ENCODE data around the gene OSBPL10. TPM values are rescaled to one million over a fixed set of nuclear protein-coding genes. Genes with fewer than 3 reads are reported as not detected.

Gene OSBPL10
- total RNA-seq, 2 donors from 2014 or later = 4.2 to 8.2 TPM

GRCh38 chr3:31832551-31832950, 148.5 kb downstream of the OSBPL10 start:
- H3K4me1 ChIP-seq = no peaks in the 10 kb centered on the region
- H3K9me3 ChIP-seq = no peaks in the 10 kb centered on the region
- H3K27ac ChIP-seq = no peak overlapping the region
- TF ChIP-seq, protein P1, sequence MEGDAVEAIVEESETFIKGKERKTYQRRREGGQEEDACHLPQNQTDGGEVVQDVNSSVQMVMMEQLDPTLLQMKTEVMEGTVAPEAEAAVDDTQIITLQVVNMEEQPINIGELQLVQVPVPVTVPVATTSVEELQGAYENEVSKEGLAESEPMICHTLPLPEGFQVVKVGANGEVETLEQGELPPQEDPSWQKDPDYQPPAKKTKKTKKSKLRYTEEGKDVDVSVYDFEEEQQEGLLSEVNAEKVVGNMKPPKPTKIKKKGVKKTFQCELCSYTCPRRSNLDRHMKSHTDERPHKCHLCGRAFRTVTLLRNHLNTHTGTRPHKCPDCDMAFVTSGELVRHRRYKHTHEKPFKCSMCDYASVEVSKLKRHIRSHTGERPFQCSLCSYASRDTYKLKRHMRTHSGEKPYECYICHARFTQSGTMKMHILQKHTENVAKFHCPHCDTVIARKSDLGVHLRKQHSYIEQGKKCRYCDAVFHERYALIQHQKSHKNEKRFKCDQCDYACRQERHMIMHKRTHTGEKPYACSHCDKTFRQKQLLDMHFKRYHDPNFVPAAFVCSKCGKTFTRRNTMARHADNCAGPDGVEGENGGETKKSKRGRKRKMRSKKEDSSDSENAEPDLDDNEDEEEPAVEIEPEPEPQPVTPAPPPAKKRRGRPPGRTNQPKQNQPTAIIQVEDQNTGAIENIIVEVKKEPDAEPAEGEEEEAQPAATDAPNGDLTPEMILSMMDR (IDR thresholded peaks at IDR 0.05) = no peak
- H3K36me3 ChIP-seq = no peaks in the 10 kb centered on the region
- DNase-seq (ENCODE audit: low spot score) = no peak
- no peak overlapping the region for H3K4me3 ChIP-seq
- H3K27me3 ChIP-seq = no peaks in the 10 kb centered on the region

GRCh38 chr3:31831591-31831990, 149.5 kb downstream of the OSBPL10 start:
- no peaks in the 10 kb centered on the region for H3K4me1 ChIP-seq
- DNase-seq (ENCODE audit: low spot score) = no peak

GRCh38 chr3:31829826-31830426, 151.1 kb downstream of the OSBPL10 start:
- Histone ChIP-seq H3K4me1 (no peaks in the 10 kb centered on the region), H3K36me3 (no peaks in the 10 kb centered on the region), H3K27me3 (no peaks in the 10 kb centered on the region), H3K4me3 (no peak overlapping the region), H3K27ac (no peak overlapping the region), H3K9me3 (no peaks in the 10 kb centered on the region)
- TF ChIP-seq, protein P1 (IDR thresholded peaks at IDR 0.05) = no peak
- no peak for DNase-seq (ENCODE audit: low spot score)

More at GRCh38 chr3:31831591-31831990, 149.5 kb downstream of the OSBPL10 start:
- Histone ChIP-seq H3K27me3 (no peaks in the 10 kb centered on the region), H3K4me3 (no peak overlapping the region), H3K27ac (no peak overlapping the region), H3K9me3 (no peaks in the 10 kb centered on the region), H3K36me3 (no peaks in the 10 kb centered on the region)
- TF ChIP-seq, protein P1 (IDR thresholded peaks at IDR 0.05) = no peak

DNA sequence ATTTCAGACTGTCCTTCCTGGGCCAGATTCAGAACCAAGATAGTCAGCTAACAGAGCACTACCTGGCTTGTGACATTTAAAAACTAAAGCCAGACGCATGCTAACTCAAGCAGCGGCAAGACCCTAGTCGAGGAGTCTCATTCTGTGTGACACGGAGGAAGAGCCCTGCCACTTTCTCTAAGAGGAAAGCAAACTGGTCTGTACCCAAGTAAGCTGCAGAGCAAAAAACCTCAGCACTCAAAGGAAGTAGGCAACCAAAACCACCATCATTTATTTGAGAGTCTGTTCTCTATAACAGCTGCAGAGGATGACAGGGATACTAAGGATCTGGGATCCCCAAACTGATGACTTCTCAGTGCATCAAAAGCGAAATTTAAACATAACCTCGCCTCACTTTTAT, 152.1 kb downstream of the OSBPL10 start:
- Histone ChIP-seq H3K4me3 (no peak overlapping the region), H3K4me1 (no peaks in the 10 kb centered on the region), H3K9me3 (no peaks in the 10 kb centered on the region), H3K36me3 (no peaks in the 10 kb centered on the region), H3K27me3 (no peaks in the 10 kb centered on the region), H3K27ac (no peak overlapping the region)
- TF ChIP-seq, protein P1 (IDR thresholded peaks at IDR 0.05) = no peak
- DNase-seq (ENCODE audit: low spot score) = no peak

DNA sequence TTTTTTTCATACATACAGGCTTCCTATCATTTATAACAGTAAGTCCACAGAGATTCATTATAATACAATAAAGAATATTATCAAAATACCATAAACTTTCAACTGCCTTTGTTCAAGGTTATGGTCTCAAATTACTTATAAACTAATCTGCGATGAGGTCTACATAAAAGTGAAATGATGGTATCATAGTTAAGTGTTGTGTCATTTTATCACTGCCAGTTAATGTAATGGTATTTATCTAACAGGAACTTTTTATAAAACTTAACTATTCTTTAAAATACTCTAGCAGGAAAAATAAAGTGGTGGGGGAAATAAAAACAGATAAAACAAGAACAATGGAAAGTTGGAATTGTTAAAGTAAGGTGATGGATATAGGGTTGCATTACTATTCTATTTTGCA, 153.1 kb downstream of the OSBPL10 start:
- Histone ChIP-seq H3K36me3 (no peaks in the 10 kb centered on the region), H3K4me3 (no peak overlapping the region), H3K9me3 (no peaks in the 10 kb centered on the region), H3K27me3 (no peaks in the 10 kb centered on the region), H3K27ac (no peak overlapping the region), H3K4me1 (no peaks in the 10 kb centered on the region)
- no peak for DNase-seq (ENCODE audit: low spot score)
- TF ChIP-seq, protein P1 (IDR thresholded peaks at IDR 0.05) = no peak

- DNase-seq (ENCODE audit: low spot score) = no peak
- H3K9me3 ChIP-seq = no peaks in the 10 kb centered on the region
- TF ChIP-seq, protein P1 (IDR thresholded peaks at IDR 0.05) = no peak
These were observed 157.9 kb downstream of the OSBPL10 start for GRCh38 chr3:31823184-31823583.

More at GRCh38 chr3:31823184-31823583, 157.9 kb downstream of the OSBPL10 start:
- H3K4me1 ChIP-seq = no peaks in the 10 kb centered on the region
- H3K36me3 ChIP-seq = no peaks in the 10 kb centered on the region
- H3K4me3 ChIP-seq = no peak overlapping the region
- no peak overlapping the region for H3K27ac ChIP-seq
- H3K27me3 ChIP-seq = no peaks in the 10 kb centered on the region

Measured in right atrium auricular region (tissue), 2 donors.